Endothelial cell of umbilical vein (primary cell): ENCODE measurements around the gene SLFNL1.

Experiments used
- EZH2 ChIP-seq: IDR thresholded peaks from 2 replicates; pipeline ENCODE4 v1.6.1; 2012; ENCODE audit warnings: borderline replicate concordance, low read depth, mild to moderate bottlenecking, moderate library complexity, low read length, inconsistent platforms; ENCODE audit not compliant: severe bottlenecking
- JUN ChIP-seq: IDR thresholded peaks from 2 replicates; pipeline ENCODE4 v1.6.1; 2011; ENCODE audit warnings: borderline replicate concordance, low read depth; ENCODE audit not compliant: insufficient read length, insufficient read depth
- MYC ChIP-seq: IDR thresholded peaks from one replicate; pipeline ENCODE4 v1.6.1; 2011; ENCODE audit warnings: mild to moderate bottlenecking, low read depth, low read length
- POLR2A ChIP-seq: IDR thresholded peaks from 2 replicates; pipeline ENCODE4 v1.6.1; 2012; ENCODE audit warnings: low read depth, mild to moderate bottlenecking, control low read depth, low read length
- POLR2AphosphoS5 ChIP-seq: IDR thresholded peaks from 2 replicates; pipeline ENCODE4 v1.6.1; 2012; ENCODE audit warnings: low read depth, mild to moderate bottlenecking, control low read depth, low read length, moderate library complexity; ENCODE audit not compliant: insufficient read depth
- TF ChIP-seq, protein P1 (sequence below), 2 donors: IDR thresholded peaks; 1 replicate in 1 of 2; 2 replicates in 1 of 2; pipeline ENCODE4 v1.5.1; 2011; ENCODE audit warnings: low read length in 2 of 2, mild to moderate bottlenecking in 2 of 2, moderate library complexity in 2 of 2, control low read depth in 1 of 2, inconsistent platforms in 1 of 2, low read depth in 1 of 2; ENCODE audit not compliant: insufficient read depth in 1 of 2; ENCODE audit errors: extremely low read depth in 1 of 2

DNA sequence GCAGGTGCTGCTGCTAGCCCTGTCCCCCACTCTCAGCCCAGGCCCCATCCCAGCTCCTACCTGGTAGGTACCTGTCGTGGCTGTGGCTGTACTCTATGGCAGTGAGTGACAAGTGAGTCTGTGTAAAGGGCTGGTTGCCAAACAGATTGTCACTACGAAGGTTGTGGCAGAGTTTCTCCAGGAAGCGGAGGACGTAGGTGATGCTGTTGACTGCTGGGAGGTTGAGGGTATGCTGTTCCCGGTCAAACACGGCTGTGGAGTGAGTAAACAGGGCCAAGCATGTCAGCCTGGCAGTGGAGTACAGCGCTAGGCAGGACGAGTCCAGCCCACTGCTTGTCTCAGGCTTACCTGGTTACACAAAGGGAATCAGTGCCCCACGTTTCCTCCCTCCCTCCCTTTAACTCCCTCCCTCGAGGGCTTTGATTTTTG, 24.8 kb upstream of the SLFNL1 start:
- TF ChIP-seq, protein P1, sequence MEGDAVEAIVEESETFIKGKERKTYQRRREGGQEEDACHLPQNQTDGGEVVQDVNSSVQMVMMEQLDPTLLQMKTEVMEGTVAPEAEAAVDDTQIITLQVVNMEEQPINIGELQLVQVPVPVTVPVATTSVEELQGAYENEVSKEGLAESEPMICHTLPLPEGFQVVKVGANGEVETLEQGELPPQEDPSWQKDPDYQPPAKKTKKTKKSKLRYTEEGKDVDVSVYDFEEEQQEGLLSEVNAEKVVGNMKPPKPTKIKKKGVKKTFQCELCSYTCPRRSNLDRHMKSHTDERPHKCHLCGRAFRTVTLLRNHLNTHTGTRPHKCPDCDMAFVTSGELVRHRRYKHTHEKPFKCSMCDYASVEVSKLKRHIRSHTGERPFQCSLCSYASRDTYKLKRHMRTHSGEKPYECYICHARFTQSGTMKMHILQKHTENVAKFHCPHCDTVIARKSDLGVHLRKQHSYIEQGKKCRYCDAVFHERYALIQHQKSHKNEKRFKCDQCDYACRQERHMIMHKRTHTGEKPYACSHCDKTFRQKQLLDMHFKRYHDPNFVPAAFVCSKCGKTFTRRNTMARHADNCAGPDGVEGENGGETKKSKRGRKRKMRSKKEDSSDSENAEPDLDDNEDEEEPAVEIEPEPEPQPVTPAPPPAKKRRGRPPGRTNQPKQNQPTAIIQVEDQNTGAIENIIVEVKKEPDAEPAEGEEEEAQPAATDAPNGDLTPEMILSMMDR (IDR thresholded peaks at IDR 0.05; ENCODE audit: extremely low read depth in 1 of 2, insufficient read depth in 1 of 2, low read depth in 1 of 2, low read length in 2 of 2), result no peak
- TF ChIP-seq POLR2A, result no peak
- TF ChIP-seq EZH2, result no peak
- TF ChIP-seq POLR2AphosphoS5, result no peak
- no peak for TF ChIP-seq JUN
- no peak for TF ChIP-seq MYC
